ENCODE data around the gene NANS. TPM values are rescaled to one million over a fixed set of nuclear protein-coding genes. Genes with fewer than 3 reads are reported as not detected.
A peak's percentile ranks its signal among the peaks of the same experiment; 100 is the strongest.

The NANS gene
- total RNA-seq, 1 donor from 2014 or later, result 53.8 TPM

DNA sequence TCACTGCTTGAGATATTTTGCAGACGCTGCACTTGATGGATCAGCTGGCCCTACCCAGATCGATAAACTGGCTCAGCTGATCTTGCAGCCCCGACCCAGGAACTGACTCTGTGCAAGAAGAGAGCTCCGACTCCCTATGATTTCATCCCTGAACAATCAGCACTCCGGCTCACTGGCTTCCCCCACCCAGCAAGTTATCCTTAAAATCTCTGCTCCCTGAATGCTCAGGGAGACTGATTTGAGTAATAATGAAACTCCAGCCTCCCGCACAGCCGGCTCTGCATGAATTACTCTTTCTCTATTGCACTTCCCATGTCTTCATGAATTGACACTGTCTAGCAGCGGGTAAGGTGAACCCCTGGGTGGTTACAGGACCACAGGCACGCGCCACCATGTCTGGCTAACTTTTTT lies 16.9 kb upstream of the NANS start:
- H3K4me3 ChIP-seq, result no peak overlapping the region
- ATAC-seq, result no peak
- no peak overlapping the region for H3K27ac ChIP-seq
- peaks cover 7% of the 10 kb centered on the region for H3K4me1 ChIP-seq
- no peak for DNase-seq
- TF ChIP-seq, protein P1, sequence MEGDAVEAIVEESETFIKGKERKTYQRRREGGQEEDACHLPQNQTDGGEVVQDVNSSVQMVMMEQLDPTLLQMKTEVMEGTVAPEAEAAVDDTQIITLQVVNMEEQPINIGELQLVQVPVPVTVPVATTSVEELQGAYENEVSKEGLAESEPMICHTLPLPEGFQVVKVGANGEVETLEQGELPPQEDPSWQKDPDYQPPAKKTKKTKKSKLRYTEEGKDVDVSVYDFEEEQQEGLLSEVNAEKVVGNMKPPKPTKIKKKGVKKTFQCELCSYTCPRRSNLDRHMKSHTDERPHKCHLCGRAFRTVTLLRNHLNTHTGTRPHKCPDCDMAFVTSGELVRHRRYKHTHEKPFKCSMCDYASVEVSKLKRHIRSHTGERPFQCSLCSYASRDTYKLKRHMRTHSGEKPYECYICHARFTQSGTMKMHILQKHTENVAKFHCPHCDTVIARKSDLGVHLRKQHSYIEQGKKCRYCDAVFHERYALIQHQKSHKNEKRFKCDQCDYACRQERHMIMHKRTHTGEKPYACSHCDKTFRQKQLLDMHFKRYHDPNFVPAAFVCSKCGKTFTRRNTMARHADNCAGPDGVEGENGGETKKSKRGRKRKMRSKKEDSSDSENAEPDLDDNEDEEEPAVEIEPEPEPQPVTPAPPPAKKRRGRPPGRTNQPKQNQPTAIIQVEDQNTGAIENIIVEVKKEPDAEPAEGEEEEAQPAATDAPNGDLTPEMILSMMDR (IDR thresholded peaks at IDR 0.05), result no peak
- intact Hi-C loops (cut with DNase I), result loop anchor here (10.0 kb wide), 1 partner anchor 115 kb away; the partner anchor contains the start of gene TRMO
- H3K9me3 ChIP-seq, result no peaks in the 10 kb centered on the region
- no peaks in the 10 kb centered on the region for H3K36me3 ChIP-seq
- no peaks in the 10 kb centered on the region for H3K27me3 ChIP-seq

DNA sequence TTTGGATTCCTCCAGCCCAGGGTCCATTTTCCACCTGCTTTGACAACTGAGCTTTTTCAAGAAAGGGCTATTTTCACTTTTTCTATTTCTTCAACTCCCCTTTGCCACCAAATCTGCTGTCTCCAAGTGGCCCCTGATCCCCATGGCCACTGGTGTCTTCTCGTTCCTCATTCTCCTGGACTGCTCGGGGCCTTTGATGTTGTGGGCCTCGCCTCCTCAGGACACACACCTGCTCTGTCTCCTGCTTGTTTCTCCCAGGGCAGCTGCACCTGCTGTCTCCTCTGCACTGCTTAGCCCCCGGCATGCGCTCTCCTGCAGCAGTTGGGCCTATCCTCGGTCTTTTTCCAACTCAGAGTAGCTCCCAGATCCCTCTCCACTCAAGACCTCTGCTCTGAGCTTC lies 16.3 kb upstream of the NANS start:
- no peaks in the 10 kb centered on the region for H3K9me3 ChIP-seq
- TF ChIP-seq, protein P1 (IDR thresholded peaks at IDR 0.05), result no peak
- H3K27ac ChIP-seq, result no peak overlapping the region
- H3K4me1 ChIP-seq, result peaks cover 7% of the 10 kb centered on the region
- ATAC-seq, result no peak
- no peak for DNase-seq
- intact Hi-C loops (cut with DNase I), result no loop called here
- no peaks in the 10 kb centered on the region for H3K36me3 ChIP-seq
- H3K4me3 ChIP-seq, result no peak overlapping the region
- no peaks in the 10 kb centered on the region for H3K27me3 ChIP-seq

DNA sequence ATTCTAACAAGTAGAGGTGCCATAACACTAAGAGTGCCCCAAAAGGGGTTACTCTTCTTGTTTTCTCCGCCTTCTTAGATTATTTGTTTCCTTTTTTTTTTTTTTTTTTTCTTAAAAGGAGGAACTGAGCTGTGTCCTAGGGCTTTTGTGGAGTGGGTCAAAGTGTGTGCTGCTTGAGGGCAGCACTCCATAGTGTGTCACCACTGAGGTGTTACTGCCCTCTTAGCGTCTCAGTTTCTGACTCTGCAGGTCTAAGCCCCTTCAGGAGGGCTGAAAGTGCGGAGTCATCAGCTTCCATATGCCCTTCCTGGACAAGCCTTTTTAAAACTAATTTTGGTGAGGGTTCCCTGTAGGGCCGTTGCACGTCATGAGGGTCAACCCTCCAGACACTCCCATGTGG lies 12.6 kb upstream of the NANS start:
- intact Hi-C loops (cut with DNase I), result no loop called here
- Histone ChIP-seq H3K9me3 (no peaks in the 10 kb centered on the region), H3K4me1 (no peaks in the 10 kb centered on the region), H3K4me3 (no peak overlapping the region), H3K27ac (no peak overlapping the region), H3K27me3 (no peaks in the 10 kb centered on the region), H3K36me3 (no peaks in the 10 kb centered on the region)
- TF ChIP-seq, protein P1 (IDR thresholded peaks at IDR 0.05), result no peak
- DNase-seq, result no peak
- ATAC-seq, result peak; percentile 49

DNA sequence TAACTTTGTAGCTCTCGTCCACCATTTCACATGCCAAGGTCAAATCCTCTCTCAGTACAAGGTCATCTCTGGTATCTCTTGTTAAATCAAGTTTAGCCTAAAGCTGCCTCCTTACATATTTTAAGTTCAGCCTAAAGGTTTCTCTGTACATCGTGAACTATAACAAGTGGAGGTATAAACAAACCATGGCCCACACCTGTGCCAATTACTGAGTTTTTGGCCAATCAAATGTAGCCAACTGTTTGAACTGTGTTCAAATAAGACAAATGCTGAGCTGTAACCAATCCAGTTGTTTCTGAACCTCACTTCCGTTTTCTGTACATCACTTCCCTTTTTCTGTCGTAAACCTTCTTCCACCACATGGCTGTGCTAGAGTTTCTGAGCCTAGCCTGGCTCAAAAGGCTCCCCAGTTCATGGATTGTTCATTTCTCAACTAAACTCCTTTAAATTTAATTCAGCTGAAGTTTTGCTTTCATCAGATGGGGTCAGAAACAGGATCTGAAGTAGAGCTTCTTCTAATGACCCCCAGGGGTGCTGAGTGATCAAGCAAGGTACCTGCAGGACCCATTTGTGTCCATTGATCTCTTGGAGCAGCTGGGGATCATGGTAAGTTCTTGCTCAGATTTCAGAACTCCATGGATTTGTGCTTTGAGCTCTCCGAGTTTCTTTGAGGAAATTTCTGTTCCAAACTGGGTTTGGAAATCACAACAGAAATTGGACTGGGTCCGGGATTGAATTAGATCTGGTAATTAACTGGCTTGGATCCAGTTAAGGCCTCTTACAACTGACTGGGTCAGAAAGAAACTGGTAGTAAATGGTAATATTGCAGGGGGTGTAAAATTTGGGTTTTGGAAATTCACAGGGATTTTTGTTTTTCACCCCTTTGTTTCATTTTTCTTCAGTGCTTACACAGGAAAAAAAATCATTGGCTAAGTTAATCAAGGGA lies 11.0 kb upstream of the NANS start:
- TF ChIP-seq, protein P1 (IDR thresholded peaks at IDR 0.05), result peak; percentile 5
- Histone ChIP-seq H3K27ac (peak overlapping the region; percentile 20), H3K9me3 (no peaks in the 10 kb centered on the region), H3K4me1 (no peaks in the 10 kb centered on the region), H3K36me3 (no peaks in the 10 kb centered on the region), H3K4me3 (peak overlapping the region; percentile 23), H3K27me3 (no peaks in the 10 kb centered on the region)
- intact Hi-C loops (cut with DNase I), result no loop called here
- no peak for DNase-seq
- peak; percentile 79 for ATAC-seq

DNA sequence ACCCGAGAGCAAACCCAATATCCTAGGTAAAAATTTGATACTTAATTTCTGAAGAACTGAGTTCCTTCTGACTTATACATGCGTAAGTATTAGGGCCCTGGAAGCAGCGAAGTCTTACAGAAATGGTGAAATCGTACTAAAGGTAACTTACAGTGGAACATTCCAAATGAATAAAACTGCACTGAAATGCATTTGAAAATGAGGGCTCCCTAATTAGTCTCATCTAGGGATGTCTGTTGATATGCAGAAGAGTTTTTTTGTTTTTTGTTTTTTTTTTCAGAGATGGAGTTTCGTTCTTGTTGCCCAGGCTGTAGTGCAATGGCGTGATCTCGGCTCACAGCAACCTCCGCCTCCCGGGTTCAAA lies 10.4 kb upstream of the NANS start:
- Histone ChIP-seq H3K27me3 (no peaks in the 10 kb centered on the region), H3K4me3 (peak overlapping the region; percentile 23), H3K4me1 (no peaks in the 10 kb centered on the region), H3K36me3 (no peaks in the 10 kb centered on the region), H3K9me3 (no peaks in the 10 kb centered on the region), H3K27ac (no peak overlapping the region)
- intact Hi-C loops (cut with DNase I), result no loop called here
- TF ChIP-seq, protein P1 (IDR thresholded peaks at IDR 0.05), result no peak
- DNase-seq (no peak), ATAC-seq (no peak)

All from upper lobe of right lung (tissue), 1 donor.